OCI-LY1 (cell line): ENCODE data around the gene SFT2D1.

Experiments
- H2AFZ ChIP-seq: fragments of 200-600 bp; sonication (generic), shearing (Covaris generic); 2 replicates; pipeline ENCODE4 v1.6.0; 2014; ENCODE audit warnings: antibody characterized with exemption, mild to moderate bottlenecking, low read length
- H3F3A ChIP-seq: fragments of 200-600 bp; sonication (generic), shearing (Covaris generic); 2 replicates; pipeline ENCODE4 v1.6.0; 2014; ENCODE audit warnings: mild to moderate bottlenecking, antibody characterized with exemption, low read length, moderate library complexity; ENCODE audit not compliant: insufficient read depth
- H3K27ac ChIP-seq: fragments of 200-600 bp; sonication (generic); 2 replicates; pipeline ENCODE4 v1.5.1; 2014; ENCODE audit warnings: low read length, mixed run types, mild to moderate bottlenecking, low read depth; ENCODE audit not compliant: poor library complexity, severe bottlenecking
- H3K27me3 ChIP-seq: fragments of 200-600 bp; sonication (generic); 2 replicates; pipeline ENCODE4 v1.6.0; 2014; ENCODE audit warnings: antibody characterized with exemption, mild to moderate bottlenecking, low read length, moderate library complexity; ENCODE audit not compliant: insufficient read depth
- H3K36me3 ChIP-seq: fragments of 200-600 bp; sonication (generic); 2 replicates; pipeline ENCODE4 v1.6.1; 2014; ENCODE audit warnings: mild to moderate bottlenecking, antibody characterized with exemption, low read length, moderate library complexity, mixed read lengths; ENCODE audit not compliant: insufficient read depth
- H3K4me1 ChIP-seq: fragments of 200-600 bp; sonication (generic); 2 replicates; pipeline ENCODE4 v1.5.1; 2014; ENCODE audit warnings: mild to moderate bottlenecking, low read length, moderate library complexity; ENCODE audit not compliant: insufficient read depth, severe bottlenecking
- H3K4me2 ChIP-seq: fragments of 200-600 bp; sonication (generic), shearing (Covaris generic); 2 replicates; pipeline ENCODE4 v1.6.1; 2014; ENCODE audit warnings: low read length
- H3K4me3 ChIP-seq: fragments of 200-600 bp; sonication (generic); 2 replicates; pipeline ENCODE4 v1.5.1; 2014; ENCODE audit warnings: low read length, low read depth, mild to moderate bottlenecking, mixed read lengths; ENCODE audit not compliant: poor library complexity, severe bottlenecking
- H3K79me2 ChIP-seq: fragments of 200-600 bp; shearing (Covaris generic); 2 replicates; pipeline ENCODE4 v1.6.1; 2016; ENCODE audit warnings: mixed run types, low read length, mixed read lengths; ENCODE audit not compliant: insufficient read depth
- H3K9ac ChIP-seq: fragments of 200-600 bp; sonication (generic), shearing (Covaris generic); 2 replicates; pipeline ENCODE4 v1.6.1; 2014; ENCODE audit warnings: mild to moderate bottlenecking, low read length, mixed read lengths
- H3K9me2 ChIP-seq: fragments of 200-600 bp; sonication (generic), shearing (Covaris generic); 2 replicates; pipeline ENCODE4 v1.6.1; 2014; ENCODE audit warnings: low read depth, mild to moderate bottlenecking, low read length, mixed read lengths
- H3K9me3 ChIP-seq: fragments of 200-600 bp; shearing (Covaris generic); 2 replicates; pipeline ENCODE4 v1.6.1; 2014; ENCODE audit warnings: low read length, mixed read lengths
- H4K20me1 ChIP-seq: fragments of 200-600 bp; sonication (generic), shearing (Covaris generic); 2 replicates; pipeline ENCODE4 v1.6.0; 2016; ENCODE audit warnings: mild to moderate bottlenecking, low read length; ENCODE audit not compliant: insufficient read depth
- EZH2 ChIP-seq: fragments of 200-600 bp; sonication (generic), shearing (Covaris generic); IDR thresholded peaks from 2 replicates; pipeline ENCODE4 v1.8.0; 2017; ENCODE audit warnings: borderline replicate concordance, mixed run types, mild to moderate bottlenecking, antibody characterized with exemption, low read length, moderate library complexity, mixed read lengths
- TF ChIP-seq, protein P1 (sequence below): fragments of 200-600 bp; sonication (generic), shearing (Covaris generic); IDR thresholded peaks from 2 replicates; pipeline ENCODE4 v1.5.1; 2017; ENCODE audit warnings: mild to moderate bottlenecking, antibody characterized with exemption, low read length, moderate library complexity, mixed read lengths

The SFT2D1 gene

DNA sequence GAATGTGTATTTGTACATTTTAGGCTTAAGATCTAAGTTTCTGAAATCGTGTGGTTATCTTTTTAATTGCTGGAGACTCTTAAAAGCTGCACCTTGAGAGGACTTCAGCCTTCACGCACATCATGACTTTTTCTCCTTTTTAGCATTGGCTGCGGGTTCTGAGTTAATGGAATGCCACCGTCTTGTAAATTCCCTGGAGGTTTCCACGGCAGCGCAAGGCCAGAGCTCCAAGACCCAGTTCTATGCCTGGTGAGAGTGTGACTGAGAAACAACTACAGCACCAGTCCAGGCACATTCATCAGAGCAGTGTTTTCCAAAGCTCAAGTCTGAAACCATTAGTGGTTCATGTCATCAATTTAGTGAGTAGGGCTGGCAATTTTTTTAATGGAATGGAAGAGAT, 57.1 kb downstream of the SFT2D1 start:
- no peak overlapping the region for H2AFZ ChIP-seq
- H3F3A ChIP-seq, result no peaks in the 10 kb centered on the region
- H3K27ac ChIP-seq, result no peak overlapping the region
- no peaks in the 10 kb centered on the region for H3K9me2 ChIP-seq
- H3K9me3 ChIP-seq, result no peaks in the 10 kb centered on the region
- no peak overlapping the region for H3K9ac ChIP-seq
- H3K36me3 ChIP-seq, result no peaks in the 10 kb centered on the region
- H4K20me1 ChIP-seq, result no peaks in the 10 kb centered on the region
- no peaks in the 10 kb centered on the region for H3K79me2 ChIP-seq
- TF ChIP-seq, protein P1, sequence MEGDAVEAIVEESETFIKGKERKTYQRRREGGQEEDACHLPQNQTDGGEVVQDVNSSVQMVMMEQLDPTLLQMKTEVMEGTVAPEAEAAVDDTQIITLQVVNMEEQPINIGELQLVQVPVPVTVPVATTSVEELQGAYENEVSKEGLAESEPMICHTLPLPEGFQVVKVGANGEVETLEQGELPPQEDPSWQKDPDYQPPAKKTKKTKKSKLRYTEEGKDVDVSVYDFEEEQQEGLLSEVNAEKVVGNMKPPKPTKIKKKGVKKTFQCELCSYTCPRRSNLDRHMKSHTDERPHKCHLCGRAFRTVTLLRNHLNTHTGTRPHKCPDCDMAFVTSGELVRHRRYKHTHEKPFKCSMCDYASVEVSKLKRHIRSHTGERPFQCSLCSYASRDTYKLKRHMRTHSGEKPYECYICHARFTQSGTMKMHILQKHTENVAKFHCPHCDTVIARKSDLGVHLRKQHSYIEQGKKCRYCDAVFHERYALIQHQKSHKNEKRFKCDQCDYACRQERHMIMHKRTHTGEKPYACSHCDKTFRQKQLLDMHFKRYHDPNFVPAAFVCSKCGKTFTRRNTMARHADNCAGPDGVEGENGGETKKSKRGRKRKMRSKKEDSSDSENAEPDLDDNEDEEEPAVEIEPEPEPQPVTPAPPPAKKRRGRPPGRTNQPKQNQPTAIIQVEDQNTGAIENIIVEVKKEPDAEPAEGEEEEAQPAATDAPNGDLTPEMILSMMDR, result no peak
- TF ChIP-seq EZH2, result no peak
- H3K4me1 ChIP-seq, result peaks cover 19% of the 10 kb centered on the region
- H3K4me2 ChIP-seq, result no peak overlapping the region
- H3K4me3 ChIP-seq, result no peak overlapping the region
- peaks cover 4% of the 10 kb centered on the region; the same call in 1 of the 2 replicates for H3K27me3 ChIP-seq

DNA sequence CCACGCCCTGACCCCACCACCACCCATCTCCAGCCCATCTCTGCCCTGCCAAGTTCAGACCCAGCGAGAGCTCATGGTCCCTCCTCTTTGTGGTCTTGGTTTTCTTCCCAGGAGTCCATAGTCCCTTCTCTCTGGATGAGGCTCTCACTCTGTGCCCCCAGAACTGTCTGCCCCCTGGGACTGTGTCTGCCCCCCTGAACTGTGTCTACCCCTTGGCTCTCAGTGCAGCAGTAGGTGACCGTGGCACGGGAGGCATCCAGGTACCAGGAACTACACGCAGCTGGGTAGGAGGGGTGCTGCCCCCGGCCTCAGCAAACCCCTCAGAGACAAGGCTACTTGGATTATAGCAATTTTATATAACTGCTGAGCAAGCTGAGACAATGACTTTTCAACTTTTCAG, 57.7 kb downstream of the SFT2D1 start:
- H3K4me3 ChIP-seq, result no peak overlapping the region

DNA sequence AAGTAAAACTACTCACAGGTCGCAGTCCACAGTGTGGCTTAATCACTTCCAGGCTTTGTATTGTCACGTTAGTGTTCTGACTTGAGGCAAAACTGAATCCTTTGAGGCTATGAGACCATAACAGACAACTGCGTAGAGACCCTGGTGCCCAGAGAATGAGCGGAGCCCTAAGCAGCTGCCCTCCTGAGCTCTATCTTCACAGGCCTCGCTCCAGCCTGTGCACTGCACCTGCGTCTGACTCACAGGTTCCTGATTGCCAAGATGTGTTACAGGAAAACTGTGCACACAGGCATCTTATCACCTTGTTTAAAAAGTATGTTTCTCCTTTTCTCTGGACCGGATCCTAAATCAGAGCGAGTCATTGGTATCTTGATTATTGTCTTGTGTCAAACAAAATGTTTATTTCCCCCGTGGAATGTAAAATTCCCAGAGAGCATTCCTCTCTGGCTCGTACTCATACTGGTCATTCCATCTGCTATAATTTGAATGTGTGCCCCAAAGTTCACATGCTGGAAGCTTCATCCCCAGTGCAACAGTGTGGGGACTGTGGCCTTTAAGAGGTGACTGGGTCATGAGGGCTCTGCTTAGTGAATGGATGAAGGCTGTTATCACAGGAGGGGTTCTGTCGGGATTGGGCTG, 59.8 kb downstream of the SFT2D1 start:
- no peaks in the 10 kb centered on the region for H4K20me1 ChIP-seq

More for the DNA sequence above, 57.7 kb downstream of the SFT2D1 start:
- Histone ChIP-seq H3K79me2 (no peaks in the 10 kb centered on the region), H3K9me2 (no peaks in the 10 kb centered on the region), H3F3A (no peaks in the 10 kb centered on the region), H3K4me1 (peaks cover 19% of the 10 kb centered on the region), H3K9me3 (no peaks in the 10 kb centered on the region), H3K27ac (no peak overlapping the region), H3K9ac (no peak overlapping the region), H2AFZ (no peak overlapping the region), H3K36me3 (no peaks in the 10 kb centered on the region), H3K4me2 (no peak overlapping the region), H3K27me3 (peaks cover 4% of the 10 kb centered on the region; the same call in 1 of the 2 replicates), H4K20me1 (no peaks in the 10 kb centered on the region)
- TF ChIP-seq EZH2, result no peak

More for the DNA sequence above, 59.8 kb downstream of the SFT2D1 start:
- H2AFZ ChIP-seq, result no peak overlapping the region
- H3F3A ChIP-seq, result no peaks in the 10 kb centered on the region
- no peaks in the 10 kb centered on the region for H3K9me2 ChIP-seq
- H3K36me3 ChIP-seq, result no peaks in the 10 kb centered on the region
- H3K27ac ChIP-seq, result no peak overlapping the region
- H3K4me1 ChIP-seq, result peaks cover 19% of the 10 kb centered on the region
- no peaks in the 10 kb centered on the region for H3K9me3 ChIP-seq
- H3K9ac ChIP-seq, result no peak overlapping the region
- no peak overlapping the region for H3K4me2 ChIP-seq
- H3K27me3 ChIP-seq, result peaks cover 4% of the 10 kb centered on the region; the same call in 1 of the 2 replicates
- H3K4me3 ChIP-seq, result no peak overlapping the region
- TF ChIP-seq, protein P1, result no peak
- no peak for TF ChIP-seq EZH2
- no peaks in the 10 kb centered on the region for H3K79me2 ChIP-seq
